Activated T-cell treated with anti-CD3 and anti-CD28 coated beads, Interleukin-2, amount 50 U/mL, for 1 hour (primary cell): ENCODE measurements around the gene FZD8.

Source experiments
- DNase-seq: peaks from one replicate; pipeline ENCODE4 v3.0.0-alpha.2; 2020

The FZD8 gene

DNA sequence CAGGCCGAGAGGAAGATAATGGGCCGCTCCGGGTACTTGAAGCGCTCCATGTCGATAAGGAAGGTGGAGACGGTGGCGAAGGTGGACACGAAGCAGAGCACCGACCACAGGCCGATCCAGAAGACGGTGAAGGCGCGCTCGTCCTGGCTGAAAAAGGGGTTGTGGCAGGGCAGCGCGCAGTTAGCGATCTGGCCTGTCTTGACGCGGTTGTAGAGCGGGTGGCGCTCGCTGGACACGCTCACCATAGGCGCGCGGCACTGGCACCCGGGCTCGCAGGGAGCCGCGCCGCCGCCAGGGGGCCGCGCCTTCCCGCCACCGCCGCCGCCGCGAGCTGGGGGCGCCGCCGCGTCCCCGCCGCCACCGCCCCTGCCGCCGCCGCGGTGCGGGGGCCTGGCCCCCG, 1.6 kb downstream of the FZD8 start:
- peak; percentile 45 for DNase-seq

DNA sequence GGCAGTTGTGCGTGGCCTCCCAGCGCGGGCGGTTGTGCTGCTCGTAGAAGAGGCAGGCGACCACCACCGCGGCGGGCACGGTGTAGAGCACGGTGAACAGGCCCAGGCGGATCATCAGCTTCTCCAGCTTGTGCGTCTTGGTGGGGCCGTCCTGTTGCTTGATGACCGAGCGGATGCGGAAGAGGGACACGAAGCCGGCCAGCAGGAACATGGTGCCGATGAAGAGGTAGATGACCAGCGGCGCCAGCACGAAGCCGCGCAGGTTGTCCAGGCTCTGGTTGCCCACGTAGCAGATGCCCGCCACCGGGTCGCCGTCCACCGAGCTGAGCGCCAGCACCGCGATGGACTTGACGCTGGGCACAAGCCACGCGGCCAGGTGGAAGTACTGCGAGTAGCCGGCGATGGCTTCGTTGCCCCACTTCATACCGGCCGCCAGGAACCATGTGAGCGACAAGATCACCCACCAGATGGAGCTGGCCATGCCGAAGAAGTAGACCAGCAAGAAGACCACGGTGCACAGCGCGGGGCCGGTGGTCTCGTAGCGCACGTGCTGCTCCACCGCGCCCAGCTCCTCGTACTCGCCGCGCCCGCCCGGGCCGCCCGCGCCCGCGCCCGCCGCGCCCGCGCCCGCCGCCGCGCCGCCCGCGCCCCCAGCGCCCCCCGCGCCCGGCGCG, 2.2 kb downstream of the FZD8 start:
- DNase-seq, result no peak

DNA sequence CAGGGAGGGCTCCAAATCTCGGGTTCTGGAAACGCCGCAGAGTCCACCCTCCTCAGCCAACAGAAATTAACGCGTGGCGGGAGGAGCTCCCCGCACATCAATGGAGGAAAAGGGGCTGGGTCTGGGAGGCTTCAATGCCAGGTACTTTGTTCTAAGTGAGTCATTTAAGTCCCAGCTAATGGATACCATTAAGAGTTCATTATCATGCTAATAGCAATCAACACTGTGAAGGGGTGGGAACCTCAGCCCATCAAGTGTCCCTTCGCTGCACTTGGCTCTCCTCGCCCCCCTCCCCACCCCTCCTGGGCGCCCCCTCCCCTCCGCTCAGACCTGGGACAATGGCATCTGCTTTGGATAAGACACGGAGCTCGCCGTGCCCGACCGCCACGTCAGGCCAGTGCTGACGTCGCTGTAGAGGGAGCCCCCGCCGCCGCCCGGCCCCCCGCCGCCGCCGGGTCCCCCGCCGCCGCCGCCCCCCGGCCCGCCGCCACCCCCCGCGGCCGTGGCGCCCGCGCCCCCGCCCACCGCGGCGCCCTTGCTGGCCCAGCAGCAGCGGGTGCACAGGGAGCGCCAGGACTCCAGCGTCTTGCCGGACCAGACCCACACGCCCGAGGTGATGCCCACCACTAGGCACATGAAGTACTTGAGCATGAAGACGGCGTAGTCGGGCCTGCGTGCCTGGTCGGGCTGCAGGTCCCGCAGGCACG, 2.9 kb downstream of the FZD8 start:
- no peak for DNase-seq

DNA sequence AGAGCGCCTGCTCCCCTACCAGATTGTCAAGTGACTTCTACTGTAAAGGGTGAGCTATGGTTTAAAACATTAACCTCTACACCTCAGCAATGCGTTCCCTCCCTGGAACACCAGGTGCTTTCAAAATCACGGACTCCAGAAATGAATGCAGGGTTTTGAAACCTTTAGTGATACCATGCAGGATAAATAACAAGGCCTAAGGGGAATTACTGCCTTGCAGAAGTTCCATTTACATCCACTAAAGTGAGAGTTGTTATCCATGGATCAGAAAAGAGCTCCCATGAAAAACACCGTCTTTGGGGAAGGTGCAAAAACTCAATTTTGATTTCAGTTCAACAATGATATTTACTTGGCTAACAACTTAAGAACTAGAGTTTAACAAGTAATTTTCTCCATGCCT, 4.0 kb downstream of the FZD8 start:
- DNase-seq, result no peak

DNA sequence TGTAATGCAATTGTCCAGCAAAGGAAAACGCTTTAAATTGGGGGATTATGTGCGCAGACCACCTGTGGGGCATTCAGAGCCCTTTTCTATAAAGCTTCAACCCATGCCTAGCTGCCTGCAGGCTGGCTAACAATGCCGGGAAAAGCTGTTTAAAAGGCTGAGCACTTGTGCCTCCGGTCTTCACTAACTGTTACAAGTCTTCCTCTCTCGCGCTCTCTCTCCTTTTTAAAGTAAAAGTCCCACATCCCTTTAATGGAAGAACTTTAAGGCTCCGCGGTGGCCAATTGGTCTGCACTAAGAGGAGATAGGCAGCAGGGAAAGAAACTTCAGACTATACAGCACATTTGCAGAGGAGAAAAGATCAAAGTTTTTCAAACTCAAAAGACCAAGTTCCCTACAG, 4.6 kb downstream of the FZD8 start:
- DNase-seq, result no peak

DNA sequence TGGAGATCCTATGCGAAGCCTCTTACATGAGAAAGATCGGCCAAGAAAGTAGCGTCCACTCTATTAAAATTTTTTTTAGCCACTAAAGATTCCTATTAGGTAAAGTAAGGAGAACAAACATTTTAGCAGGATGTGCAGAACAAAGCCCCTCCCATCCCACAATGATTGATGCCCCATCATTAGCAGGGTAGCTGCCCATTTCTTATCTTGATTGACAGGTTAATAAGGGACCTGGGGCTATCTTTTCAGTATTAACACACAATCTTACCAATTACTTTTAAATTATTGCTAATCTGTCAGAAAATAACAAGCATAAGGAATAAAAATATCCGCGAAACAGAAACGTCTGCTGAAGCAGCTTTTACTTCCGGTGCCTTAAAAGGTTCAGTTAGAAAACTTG, 5.1 kb downstream of the FZD8 start:
- no peak for DNase-seq

DNA sequence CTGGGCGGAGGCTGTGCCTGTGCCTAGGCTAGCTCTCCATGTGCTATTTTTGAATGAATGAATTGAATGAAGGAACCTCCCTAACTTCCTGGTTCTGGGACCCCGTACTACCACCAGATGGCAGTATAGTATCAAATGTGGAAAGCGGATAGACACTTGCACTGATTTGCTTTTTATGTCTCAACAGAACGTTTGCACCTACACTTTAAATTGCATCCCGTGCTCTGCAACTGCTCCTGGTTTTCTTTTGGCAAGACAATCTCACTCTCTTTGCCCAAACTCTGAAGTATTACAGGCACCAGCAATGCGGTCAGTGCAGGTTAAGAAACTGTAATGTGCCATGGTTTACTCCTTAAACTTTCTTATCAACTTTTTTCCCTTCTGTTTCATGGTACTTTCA, 6.5 kb downstream of the FZD8 start:
- DNase-seq, result no peak

DNA sequence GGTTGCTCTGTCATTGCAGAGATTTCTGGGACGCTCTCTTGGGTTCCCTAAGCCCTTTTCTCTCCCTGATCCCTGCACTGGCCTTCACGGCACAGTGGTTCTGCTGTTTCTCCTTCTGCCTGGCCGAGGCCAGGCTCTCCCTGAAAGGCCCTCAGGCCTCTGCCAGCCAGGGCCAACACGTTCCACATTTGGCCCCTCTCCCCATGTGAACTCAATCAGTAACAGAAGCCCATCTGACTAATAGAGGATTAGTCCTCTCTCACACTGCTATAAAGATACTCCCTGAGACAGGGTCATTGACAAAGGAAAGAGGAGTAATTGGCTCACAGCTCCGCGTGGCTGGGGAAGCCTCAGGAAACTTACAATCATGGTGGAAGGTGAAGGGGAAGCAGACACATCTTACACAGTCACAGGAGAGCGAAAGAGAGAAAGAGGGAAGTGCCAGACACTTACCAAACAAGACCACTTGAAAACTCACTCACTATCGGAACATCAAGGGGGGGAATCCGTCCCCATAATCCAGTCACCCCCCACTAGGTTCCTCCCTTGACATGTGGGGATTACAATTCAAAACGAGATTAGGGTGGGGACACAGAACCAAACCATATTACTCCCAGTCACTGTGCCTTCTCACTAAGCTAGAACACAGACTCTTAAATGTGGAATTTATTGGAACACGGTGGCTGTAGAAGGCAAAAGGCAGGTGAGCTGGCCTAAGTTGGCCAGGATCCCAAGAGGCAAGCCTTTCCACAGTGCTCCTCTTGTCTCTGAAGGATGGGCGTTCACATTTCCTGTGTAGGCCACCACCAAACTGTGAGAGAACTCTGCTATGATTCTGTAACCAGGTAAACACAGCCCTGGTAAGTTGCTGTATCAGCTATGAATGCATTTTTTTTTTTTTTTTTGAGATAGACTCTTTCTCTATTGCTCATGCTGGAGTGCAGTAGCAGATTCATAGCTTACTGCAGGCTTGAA, 8.8 kb downstream of the FZD8 start:
- no peak for DNase-seq

DNA sequence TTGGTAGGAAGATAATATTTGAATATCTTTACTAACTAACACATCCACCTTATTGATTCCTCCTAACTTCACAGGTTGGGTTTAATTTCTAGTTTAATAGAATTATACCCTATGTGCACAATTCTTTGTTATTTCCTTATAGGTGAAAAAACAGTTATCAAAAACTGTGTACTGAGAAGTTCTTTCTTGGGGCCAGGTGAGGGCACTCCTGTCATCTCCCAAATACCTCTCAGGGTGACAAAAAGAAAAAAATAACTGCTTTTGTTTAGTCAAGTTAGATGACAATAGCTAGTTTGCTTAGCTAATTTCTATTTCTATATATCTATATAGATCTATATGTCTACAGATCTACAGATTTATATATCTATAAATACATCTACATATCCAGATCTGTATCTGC, 10.1 kb downstream of the FZD8 start:
- no peak for DNase-seq

DNA sequence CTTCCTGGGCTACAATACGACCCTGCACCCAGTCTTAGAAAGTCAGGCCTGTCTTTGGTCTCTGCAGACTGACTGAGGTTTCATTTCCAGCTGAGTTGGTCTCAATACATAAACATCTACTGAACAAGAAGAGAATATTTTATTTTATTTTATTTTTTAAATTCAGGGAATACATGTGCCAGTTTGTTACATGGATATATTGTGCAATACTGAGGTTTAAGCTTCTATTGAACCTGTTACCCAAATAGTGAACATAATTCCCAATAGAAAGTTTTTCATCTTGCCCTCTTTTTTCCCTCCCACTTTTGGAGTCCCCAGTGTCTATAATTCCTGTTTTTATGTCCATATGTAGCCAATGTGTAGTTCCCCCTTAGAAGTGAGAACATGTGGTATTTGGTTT, 10.7 kb downstream of the FZD8 start:
- DNase-seq, result no peak

DNA sequence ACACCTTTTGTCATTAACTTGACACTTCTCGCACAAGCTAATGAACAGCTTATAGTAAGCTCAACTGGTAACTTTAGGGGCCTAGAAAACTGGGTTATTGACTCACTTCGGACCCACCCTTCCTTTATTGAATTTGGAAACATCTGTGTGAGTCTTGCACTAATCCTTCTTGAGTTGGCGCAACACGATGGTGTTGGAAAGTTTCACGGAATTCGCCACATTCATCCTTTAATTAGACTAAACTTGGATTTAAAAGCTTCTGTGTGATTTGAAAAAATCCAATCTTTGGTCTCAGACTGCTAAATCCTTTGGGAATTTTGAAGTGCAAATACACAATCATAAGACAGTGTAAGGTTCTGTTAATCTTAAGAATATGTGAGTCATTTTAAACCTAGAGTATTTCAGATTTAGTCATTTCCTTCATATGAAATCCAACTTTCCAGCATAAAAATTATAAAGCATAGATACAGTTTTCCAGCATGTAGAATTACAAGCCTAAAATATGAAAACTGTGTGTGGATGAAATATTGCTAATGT, 15.1 kb downstream of the FZD8 start:
- DNase-seq, result no peak

DNA sequence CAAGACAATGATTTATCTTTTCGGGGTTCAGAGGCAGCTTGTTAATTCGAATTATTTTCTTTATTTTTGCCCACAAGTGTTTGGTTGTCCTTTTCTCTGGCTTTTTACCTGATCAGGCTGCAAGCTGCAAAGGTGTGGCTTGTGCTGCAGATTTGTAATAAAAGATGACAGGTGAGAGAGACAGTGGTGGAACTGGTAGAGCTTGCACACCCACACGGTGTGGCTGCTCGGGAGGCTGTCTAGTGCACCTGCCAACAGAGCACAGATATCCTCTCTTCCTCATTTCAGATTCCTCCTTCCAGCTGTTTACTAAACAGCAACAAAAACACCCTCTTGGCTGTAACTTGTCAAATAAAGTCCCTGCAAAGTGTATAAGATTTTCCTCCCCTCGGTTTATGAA, 27.8 kb downstream of the FZD8 start:
- no peak for DNase-seq

DNA sequence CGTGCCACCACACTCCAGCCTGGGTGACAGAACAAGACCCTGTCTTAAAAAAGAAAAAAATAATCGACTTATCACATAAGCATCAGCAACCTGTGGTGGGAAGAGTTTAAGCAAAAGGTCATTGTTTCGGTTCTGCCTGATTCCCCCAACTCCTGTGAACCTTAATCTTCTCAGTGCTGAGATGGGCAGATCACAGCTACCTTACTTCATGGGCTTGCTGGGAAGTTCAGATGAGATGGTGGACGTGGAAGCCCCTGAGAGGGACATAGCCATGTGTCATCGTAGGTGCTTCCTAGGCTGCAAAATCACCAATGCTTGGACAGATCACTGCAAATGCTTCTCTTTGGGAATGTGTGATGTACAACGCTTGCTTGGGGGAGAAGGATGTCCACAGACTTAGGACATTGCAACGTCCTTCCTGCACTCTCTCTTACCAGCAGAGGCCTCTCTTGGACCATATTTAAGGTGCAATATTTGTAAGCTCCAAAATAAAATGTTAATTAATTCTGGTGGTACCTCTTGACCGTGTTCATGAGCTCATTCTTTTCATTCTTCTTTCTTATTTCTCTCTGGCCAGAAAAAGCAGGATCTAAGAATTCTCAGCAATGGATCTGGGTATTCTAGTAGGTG, 28.4 kb downstream of the FZD8 start:
- DNase-seq, result no peak

DNA sequence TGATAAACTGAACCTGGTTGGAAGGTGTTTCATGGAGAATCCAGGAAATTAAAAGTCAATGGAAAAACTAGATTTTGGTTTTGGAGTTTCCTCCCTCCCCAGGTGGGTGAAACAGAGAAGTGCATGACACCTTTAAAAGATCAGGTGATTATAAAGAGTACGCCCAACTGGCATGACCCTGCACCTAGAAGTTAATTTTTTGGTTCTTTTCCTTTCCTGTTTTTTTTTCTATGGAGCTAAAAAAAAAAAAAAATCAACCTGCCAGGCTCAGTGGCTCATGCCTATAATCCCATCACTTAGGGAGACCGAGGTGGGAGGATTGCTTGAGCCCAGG, 29.0 kb downstream of the FZD8 start:
- DNase-seq, result no peak

DNA sequence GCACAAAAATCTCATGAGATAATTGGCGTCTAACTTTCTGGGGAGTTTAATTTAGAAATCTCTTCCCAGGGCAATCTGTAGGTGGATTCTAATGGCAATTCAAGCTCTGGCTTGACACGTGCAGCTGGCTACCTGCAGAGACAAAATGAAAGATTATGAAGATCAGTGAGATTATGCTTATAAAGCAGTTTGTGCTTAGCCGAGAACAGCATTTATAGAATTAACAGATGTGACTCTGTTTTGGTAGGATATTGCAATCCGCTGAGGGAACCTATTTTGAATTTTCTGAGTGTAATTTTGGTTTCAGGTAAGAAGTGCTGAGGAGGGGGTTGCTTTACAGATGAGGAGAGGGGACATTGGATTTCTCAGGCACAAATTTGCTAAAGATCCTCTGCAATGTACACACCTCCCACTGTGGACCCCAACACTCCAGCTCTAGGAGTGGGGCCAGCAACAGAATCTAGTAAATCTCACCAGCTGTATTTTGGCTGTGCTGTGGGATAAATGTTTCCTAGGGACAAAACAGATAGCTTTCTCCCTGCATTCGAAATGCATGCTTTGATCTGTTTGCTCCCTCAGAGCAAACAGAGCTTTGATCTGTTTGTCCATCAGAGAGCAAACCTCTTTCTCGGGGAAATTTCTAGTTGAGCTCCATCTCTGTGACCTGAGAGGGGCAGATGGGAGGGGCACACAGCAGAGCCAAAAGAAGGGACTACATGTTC, 29.6 kb downstream of the FZD8 start:
- no peak for DNase-seq

DNA sequence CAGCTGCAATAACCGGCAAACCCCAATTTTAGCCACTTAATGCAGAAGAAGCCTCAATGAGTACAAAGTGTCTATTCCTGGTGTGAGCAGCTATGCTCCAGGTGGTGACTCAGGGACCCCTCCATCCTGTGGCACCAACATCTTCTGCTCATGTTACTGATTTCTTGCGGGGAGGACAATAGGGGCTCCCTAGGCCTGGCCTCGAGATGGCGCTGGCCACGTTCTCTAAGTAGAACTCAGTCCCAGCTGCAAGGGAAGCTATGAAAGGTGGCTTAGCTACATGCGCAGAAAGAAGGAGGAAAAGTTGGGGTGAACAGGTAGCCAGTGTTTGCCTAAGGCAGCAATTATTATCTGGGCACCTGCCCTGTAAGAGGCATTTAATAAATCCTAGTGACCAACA, 30.3 kb downstream of the FZD8 start:
- DNase-seq, result no peak

DNA sequence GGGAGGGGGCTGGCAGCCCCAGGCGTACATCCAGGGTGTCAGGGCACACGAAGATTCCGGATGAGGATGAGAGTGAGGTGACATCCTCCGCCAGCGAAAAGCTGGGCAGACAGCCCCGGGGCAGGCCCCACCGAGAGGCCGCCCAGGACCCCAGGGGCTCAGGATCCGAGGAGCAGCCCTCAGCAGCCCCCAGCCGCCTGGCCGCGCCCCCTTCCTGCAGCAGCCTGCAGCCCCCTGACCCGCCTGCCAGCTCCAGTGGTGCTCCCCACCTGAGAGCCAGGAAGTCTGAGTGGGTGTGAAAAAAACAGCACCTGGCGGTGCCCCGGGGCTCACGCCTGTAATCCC, 33.8 kb downstream of the FZD8 start:
- DNase-seq, result no peak

DNA sequence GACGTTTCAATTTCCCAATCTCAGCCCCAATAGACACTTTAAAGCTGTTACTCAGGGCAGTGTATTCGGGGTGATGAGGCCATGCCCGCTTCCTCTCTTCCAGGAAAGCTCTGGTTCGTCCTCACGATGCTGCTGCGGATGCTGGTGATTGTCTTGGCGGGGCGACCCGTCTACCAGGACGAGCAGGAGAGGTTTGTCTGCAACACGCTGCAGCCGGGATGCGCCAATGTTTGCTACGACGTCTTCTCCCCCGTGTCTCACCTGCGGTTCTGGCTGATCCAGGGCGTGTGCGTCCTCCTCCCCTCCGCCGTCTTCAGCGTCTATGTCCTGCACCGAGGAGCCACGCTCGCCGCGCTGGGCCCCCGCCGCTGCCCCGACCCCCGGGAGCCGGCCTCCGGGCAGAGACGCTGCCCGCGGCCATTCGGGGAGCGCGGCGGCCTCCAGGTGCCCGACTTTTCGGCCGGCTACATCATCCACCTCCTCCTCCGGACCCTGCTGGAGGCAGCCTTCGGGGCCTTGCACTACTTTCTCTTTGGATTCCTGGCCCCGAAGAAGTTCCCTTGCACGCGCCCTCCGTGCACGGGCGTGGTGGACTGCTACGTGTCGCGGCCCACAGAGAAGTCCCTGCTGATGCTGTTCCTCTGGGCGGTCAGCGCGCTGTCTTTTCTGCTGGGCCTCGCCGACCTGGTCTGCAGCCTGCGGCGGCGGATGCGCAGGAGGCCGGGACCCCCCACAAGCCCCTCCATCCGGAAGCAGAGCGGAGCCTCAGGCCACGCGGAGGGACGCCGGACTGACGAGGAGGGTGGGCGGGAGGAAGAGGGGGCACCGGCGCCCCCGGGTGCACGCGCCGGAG, 34.4 kb downstream of the FZD8 start:
- no peak for DNase-seq

DNA sequence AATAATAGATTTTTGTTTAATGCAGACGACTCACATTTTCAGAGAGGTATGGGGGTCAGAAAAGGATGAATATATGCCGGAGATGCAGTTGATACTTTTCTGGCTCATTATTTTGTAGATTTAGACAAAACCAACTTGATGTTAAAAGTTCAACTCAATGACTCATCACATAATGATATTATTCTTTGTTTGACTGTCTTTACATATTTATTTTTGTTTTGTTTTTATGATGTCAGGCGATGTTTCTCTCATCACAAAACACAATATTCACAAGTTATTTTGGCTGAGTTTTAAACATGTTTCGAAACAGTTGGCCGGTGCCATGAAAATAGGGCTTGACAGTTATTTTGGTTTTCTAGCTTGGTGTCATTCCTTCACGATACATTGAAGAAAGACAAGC, 35.7 kb downstream of the FZD8 start:
- DNase-seq, result no peak

DNA sequence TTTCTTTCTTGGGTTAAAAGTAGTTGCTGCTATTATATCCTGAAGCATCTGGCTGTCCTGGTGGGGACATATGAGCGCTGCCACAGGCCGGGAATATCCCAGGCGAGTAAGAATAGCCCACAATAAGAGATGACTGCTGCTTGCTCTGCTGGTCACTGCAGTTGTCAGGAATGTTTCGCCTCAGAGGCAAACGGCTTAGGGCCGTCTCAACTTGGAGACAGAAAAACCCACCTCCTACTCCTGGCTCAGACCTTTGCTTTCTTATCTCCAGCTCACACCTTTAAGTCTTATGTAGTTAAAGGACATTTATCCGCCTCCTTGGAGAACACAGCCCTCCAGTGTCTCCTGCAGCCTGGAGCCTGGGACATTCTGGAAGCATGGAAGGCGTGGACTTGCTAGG, 36.9 kb downstream of the FZD8 start, which contains the start of gene GJD4:
GJD4 (plus strand) TSS at position 151 of the 400 bp plus-strand sequence; CDS start at position 378, 227 bp downstream.
- no peak for DNase-seq

DNA sequence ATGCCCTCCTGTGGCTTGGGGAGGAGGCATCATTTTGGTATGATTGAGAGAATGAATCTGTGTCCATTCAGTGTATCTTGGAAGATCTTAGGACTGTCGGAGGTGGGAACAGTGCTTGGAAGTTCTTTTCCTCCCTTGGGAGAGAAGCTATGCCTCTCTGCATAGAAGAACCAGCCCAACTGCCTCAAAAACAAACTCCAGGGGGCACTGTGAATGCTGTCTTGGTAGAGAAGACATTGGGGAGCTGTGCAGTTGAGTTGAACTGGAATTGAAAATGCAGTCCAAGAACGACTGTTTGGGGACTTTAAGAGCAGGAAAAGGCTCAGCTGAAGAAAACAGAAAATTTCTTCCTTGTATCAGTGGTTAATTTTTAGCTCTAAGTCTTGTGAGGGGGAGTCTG, 41.9 kb downstream of the FZD8 start:
- no peak for DNase-seq
